Testis (tissue), 3 donors: ENCODE results near the gene TTC28. TPM values are rescaled to one million over a fixed set of nuclear protein-coding genes. Genes with fewer than 3 reads are reported as not detected.

ENCODE experiments used
- DNase-seq: peaks from one replicate; pipeline ENCODE4 v3.0.0-alpha.2; 2019
- H3K27ac ChIP-seq, 2 donors: fragments of 200-600 bp; sonication (generic); one replicate each; pipeline ENCODE4 v1.5.1; 2019
- H3K27me3 ChIP-seq: fragments of 200-600 bp; sonication (generic); one replicate; pipeline ENCODE4 v1.5.1; 2019
- H3K36me3 ChIP-seq: fragments of 200-600 bp; sonication (generic); one replicate; pipeline ENCODE4 v1.5.1; 2017; ENCODE audit warnings: low read depth; ENCODE audit errors: missing control alignments
- H3K4me1 ChIP-seq: fragments of 200-600 bp; sonication (generic); one replicate; pipeline ENCODE4 v1.5.1; 2019
- H3K4me3 ChIP-seq, 2 donors: fragments of 200-600 bp; sonication (generic); one replicate each; pipeline ENCODE4 v1.5.1; 2017 to 2019
- H3K9me3 ChIP-seq: fragments of 200-600 bp; sonication (generic); one replicate; pipeline ENCODE4 v1.5.1; 2017
- CTCF ChIP-seq, 3 experiments: fragments of 450-650 bp in 2 of 3; fragments of 200-600 bp in 1 of 3; sonication (generic) in 1 of 3; IDR thresholded peaks; one replicate each; pipeline ENCODE4 v1.5.1; 2016 to 2019; ENCODE audit warnings: antibody characterized with exemption in 3 of 3, mild to moderate bottlenecking in 2 of 3, moderate library complexity in 1 of 3
- POLR2A ChIP-seq: fragments of 450-650 bp; IDR thresholded peaks from one replicate; pipeline ENCODE4 v1.6.1; 2017; ENCODE audit warnings: antibody characterized with exemption, mild to moderate bottlenecking, moderate library complexity
- WGBS, 2 donors: methylation state at CpG; one replicate each; pipeline ENCODE4 v1.1.5; 2018; 5-methylcytosine and 5-hydroxymethylcytosine counted together
- intact Hi-C: fragments of 100-400 bp; cut with DNase I; formaldehyde crosslinking; loops from one replicate; pipeline ENCODE4 v1.15.1; 2023; ENCODE audit warnings: low total_unique reads
- polyA plus RNA-seq: library from polyadenylated mRNA; stranded (reverse); fragments of 350-450 nt; fragmentation: Illumina TruSeq; extraction: RNeasy Lipid Tissue Mini Kit (QIAGEN cat#74804); gene quantifications from one replicate; pipeline ENCODE4 v1.2.3, GENCODE V29; 2014; ENCODE audit warnings: low read depth, low replicate concordance; ENCODE audit not compliant: insufficient read depth
- total RNA-seq, 2 donors: library from RNA; depleted of rRNA; stranded (reverse); fragments of >200 nt; gene quantifications; one replicate each; pipeline ENCODE4 v1.2.3, GENCODE V29; 2016

Gene TTC28
- total and polyA plus RNA-seq, 3 donors from 2014 or later = 29.4 to 121 (median 75.5) TPM

GRCh38 chr22:28297504-28297903 is 382.1 kb downstream of the TTC28 start:
- DNase-seq = no peak
- Histone ChIP-seq H3K27me3 (no peaks in the 10 kb centered on the region), H3K9me3 (no peaks in the 10 kb centered on the region), H3K4me1 (no peaks in the 10 kb centered on the region), H3K4me3 (no peak overlapping the region), H3K36me3 (no peaks in the 10 kb centered on the region), H3K27ac (no peak overlapping the region)
- intact Hi-C loops = no loop called here
- 46 to 52% methylated on average over 4 of the region's 4 CpGs for WGBS, 2 donors
- TF ChIP-seq POLR2A (no peak), CTCF (IDR thresholded peaks at IDR 0.05) (no peak)

GRCh38 chr22:28296452-28296851 is 383.2 kb downstream of the TTC28 start:
- Histone ChIP-seq H3K27me3 (no peaks in the 10 kb centered on the region), H3K9me3 (no peaks in the 10 kb centered on the region), H3K4me1 (no peaks in the 10 kb centered on the region), H3K4me3 (no peak overlapping the region), H3K36me3 (no peaks in the 10 kb centered on the region), H3K27ac (no peak overlapping the region)
- DNase-seq = no peak
- intact Hi-C loops = no loop called here
- TF ChIP-seq POLR2A = no peak
- no peak for TF ChIP-seq CTCF (IDR thresholded peaks at IDR 0.05)

DNA sequence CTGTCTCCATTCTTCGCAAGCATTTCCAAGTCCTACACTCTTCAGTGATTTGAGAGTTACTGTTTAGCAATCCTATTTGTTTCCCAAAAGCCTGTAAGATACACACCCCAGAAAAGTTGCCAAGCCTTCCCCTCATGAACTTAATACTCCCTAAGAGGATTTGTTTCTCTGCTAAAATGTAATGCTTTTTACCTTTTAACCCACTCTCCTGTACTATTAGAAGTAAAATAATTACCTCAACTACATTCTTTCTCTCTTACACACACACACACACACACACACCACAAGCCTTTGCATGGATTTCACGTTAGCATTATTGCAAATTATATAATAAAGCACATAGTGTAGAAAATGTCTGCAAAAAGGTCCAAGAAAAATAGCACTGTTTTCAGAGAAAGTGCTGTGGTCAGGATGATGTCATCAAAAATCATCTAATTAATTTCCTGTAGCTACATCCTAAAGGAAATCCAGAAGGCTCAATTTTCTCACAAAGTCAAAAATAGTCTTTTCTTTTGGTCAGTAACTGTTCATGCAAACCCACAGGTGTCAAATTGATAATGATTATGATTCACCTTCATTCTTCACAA is 396.5 kb downstream of the TTC28 start:
- intact Hi-C loops = no loop called here
- no peaks in the 10 kb centered on the region for H3K27me3 ChIP-seq
- H3K4me1 ChIP-seq = no peaks in the 10 kb centered on the region
- no peak for TF ChIP-seq POLR2A
- TF ChIP-seq CTCF (IDR thresholded peaks at IDR 0.05) = no peak
- WGBS, 2 donors = 74 to 76% methylated on average over 2 of the region's 2 CpGs
- no peak overlapping the region for H3K27ac ChIP-seq
- H3K4me3 ChIP-seq = no peak overlapping the region
- no peaks in the 10 kb centered on the region for H3K9me3 ChIP-seq
- no peaks in the 10 kb centered on the region for H3K36me3 ChIP-seq
- no peak for DNase-seq

GRCh38 chr22:28282405-28283067 is 397.1 kb downstream of the TTC28 start:
- Histone ChIP-seq H3K4me3 (no peak overlapping the region), H3K27ac (no peak overlapping the region), H3K9me3 (no peaks in the 10 kb centered on the region), H3K27me3 (no peaks in the 10 kb centered on the region), H3K4me1 (no peaks in the 10 kb centered on the region), H3K36me3 (no peaks in the 10 kb centered on the region)
- 82 to 86% methylated on average over 3 of the region's 3 CpGs for WGBS, 2 donors
- intact Hi-C loops = no loop called here
- TF ChIP-seq POLR2A = no peak
- TF ChIP-seq CTCF (IDR thresholded peaks at IDR 0.05) = no peak
- DNase-seq = no peak

DNA sequence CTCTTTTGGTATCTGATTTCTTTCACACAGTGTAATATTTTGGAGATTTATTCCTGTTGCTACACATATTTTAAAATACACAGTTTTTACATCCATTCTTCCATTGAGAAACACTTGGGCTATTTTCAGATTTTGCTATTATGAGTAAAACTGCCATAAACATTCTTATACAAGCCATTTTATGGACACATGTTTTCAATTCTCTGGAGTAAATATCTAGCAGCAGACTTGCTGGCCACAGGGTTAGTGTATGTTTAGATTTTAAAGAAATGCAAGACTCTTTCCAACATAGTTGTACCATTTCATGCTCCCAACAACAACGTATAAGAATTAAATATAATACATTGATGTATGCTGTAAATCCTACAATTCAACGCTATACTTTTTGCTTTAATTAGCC is 399.8 kb downstream of the TTC28 start:
- no peak overlapping the region for H3K27ac ChIP-seq
- no peaks in the 10 kb centered on the region for H3K4me1 ChIP-seq
- no peak overlapping the region for H3K4me3 ChIP-seq
- no peaks in the 10 kb centered on the region for H3K9me3 ChIP-seq
- WGBS, 2 donors = 92 to 99% methylated on average over 2 of the region's 2 CpGs
- intact Hi-C loops = no loop called here
- no peak for DNase-seq
- no peak for TF ChIP-seq CTCF (IDR thresholded peaks at IDR 0.05)
- no peak for TF ChIP-seq POLR2A
- H3K27me3 ChIP-seq = no peaks in the 10 kb centered on the region
- H3K36me3 ChIP-seq = no peaks in the 10 kb centered on the region
